CD1c-positive myeloid dendritic cell (primary cell): ENCODE results near the gene CLBA1.

Source experiments
- DNase-seq: peaks from one replicate; pipeline ENCODE4 v3.0.0-alpha.2; 2016; ENCODE audit errors: extremely low spot score

CLBA1 gene

GRCh38 chr14:104968541-104969401, 16.8 kb upstream of the CLBA1 start:
- no peak for DNase-seq

- DNase-seq, result no peak
These were observed 15.8 kb upstream of the CLBA1 start for GRCh38 chr14:104969741-104970230.

DNA sequence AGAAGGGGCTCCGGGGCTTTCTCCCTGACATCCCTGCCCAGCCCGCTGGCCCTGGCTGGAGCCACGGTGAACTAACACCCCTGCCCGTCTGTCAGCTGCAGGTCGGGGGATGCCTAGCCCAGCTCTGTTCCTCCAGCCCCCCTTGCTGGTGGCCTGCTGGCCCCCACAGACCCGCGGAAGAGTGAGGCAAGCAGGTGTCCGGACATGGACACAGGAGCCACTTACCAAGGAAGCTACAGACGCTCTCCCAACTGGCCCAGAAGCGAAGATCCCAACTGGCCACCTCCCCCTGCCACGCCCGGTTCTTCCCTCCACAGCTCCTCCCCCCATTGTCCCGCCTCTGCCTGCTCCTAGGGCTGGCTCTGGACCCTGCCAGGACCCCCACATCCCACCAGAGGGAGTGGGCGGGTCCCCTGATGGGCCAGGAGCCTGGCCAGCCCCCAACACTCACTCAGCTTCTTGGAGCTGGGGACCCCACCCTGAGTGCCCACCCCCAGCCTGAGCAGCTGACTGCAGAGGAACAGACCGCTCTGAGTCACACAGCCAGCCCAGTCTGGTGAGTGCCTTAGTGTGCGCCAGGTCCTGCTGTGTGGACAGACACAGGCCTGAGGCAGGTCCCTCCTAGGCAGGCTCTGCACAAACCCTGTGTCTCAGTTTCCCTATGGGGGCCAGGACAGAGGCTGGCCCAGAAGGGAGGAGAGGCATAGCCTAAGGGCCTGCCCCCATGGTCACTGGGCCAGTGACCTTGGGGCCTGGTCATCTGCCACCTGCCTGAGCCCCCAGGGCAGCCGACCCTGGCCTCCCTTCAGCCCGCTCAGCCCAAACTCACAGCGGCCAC, 15.1 kb upstream of the CLBA1 start:
- DNase-seq, result peak; percentile 23

DNA sequence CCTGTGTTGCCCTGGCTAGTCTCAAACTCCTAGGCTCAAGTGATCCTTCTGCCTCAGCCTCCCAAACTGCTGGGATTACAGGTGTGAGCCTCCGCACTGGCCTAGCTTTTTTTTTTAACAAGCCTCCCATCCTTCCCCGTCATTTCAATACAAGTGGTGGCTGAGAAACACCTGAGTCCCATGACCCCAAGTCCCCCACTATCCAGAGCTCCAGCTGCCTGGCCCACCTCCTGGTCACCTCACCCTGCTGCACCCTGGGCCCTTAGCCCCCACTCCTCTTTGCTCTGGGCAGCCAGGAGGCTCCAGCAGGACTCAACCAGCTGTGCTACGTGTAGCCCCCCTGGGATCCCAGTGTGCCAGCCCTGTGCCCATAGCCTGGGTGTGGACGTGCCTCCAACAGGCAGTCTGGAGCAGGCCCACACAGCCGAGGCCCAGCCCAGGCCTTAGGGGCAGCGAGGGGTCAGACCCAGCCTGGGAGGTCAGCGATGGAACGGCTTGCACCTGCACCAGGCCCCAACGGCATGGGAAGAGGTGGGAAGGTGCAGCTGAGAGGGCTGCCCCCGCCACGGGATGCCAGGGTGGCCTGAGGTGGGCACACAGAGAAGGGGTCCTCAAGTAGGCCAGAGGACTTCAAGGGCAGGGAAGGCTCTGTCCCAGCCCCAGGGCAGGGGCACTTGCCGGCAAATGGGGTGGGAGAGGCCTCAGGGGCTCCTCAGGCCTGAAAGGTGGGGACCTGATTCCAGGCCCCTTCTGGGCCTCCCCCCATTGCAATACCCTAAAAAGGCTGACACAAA, 13.9 kb upstream of the CLBA1 start:
- DNase-seq, result no peak

- DNase-seq, result no peak
These were observed 13.1 kb upstream of the CLBA1 start for GRCh38 chr14:104972301-104973134.

- no peak for DNase-seq
These were observed 12.5 kb upstream of the CLBA1 start for GRCh38 chr14:104973135-104973384.

DNA sequence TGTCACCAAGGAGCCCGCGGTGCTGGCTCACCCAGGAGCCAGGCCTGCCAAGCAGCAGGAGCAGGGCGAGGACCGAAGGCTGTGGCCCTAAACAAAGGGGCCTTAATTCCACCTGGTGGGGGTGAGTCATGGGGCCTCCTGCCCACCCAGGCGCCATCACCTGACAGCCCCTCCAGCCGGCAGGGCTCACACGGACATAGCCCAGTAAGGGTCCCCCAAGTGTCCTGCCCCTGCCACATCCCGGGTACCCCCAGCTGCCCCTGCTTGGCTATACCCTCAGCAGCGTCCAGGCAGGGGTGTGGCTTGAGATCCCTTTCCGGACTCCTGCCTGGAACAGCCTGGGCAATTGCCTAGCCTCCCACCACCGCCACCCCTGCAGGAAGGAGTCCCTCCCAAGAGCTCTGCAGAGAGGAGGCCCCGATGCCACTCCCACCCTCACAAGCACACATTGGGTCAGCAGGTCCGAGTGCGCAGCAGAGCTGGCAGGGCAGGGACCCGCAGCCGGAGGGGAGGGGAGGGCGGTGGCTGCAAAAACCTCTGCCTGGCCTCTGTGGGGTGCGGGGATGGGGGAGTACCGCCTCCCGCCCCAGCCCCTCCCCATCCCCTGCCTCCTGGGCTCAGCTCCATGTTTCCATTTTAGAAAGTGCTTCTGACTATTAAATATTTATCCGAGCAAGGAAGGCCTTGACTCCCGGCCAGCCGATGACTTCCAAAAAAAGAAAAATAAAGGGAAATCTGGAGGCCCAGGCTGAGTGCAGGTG, 12.0 kb upstream of the CLBA1 start:
- DNase-seq, result no peak

DNA sequence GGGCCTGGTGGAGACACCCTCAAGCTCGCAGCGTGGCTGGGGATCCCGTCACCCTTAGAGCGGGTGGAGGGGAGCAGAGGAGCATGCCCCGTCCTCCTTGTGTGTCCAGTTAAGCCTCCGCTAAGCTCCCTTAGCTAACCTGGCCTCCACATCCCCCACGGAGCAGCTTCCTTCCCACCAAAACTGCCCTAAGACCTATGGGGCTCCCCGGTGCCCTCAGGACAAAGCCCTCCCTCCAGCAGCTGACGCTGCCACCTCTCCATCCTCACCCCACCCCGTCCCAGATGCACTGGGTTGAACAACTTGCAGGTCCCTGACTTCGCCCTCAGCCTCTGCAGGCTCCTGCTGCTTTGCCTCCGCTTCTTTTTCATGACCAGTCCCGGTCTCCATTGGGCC, 11.4 kb upstream of the CLBA1 start:
- DNase-seq, result no peak

GRCh38 chr14:104974665-104975390, 10.8 kb upstream of the CLBA1 start:
- no peak for DNase-seq

- no peak for DNase-seq
These were observed 9.9 kb upstream of the CLBA1 start for GRCh38 chr14:104975481-104976197.

GRCh38 chr14:104976198-104977007, 9.2 kb upstream of the CLBA1 start:
- DNase-seq, result peak; percentile 91

- DNase-seq, result no peak
These were observed 8.4 kb upstream of the CLBA1 start for GRCh38 chr14:104977008-104977680.

- DNase-seq, result peak; percentile 72
These were observed 7.6 kb upstream of the CLBA1 start, which contains the start of gene AHNAK2 for GRCh38 chr14:104977681-104978653. TSS of gene AHNAK2 (minus strand) at chr14:104978374. CDS start at chr14:104978237, 137 bp downstream.

GRCh38 chr14:104978746-104979691, 6.6 kb upstream of the CLBA1 start:
- DNase-seq, result no peak
